B cell (primary cell): ENCODE data around the gene ALOX12. TPM values are rescaled to one million over a fixed set of nuclear protein-coding genes. Genes with fewer than 3 reads are reported as not detected.

Source experiments
- ATAC-seq: fragments of 200-7000 bp; cut with Tn5 transposase; one replicate; pipeline ENCODE4 v1.10.0; 2021; ENCODE audit warnings: low read depth, mild to moderate bottlenecking, moderate number of reproducible peaks, moderate library complexity
- CTCF ChIA-PET: fragments of 350-600 bp; sonication (Branson Sonifier 250); formaldehyde crosslinking; loops from one replicate; lab custom pipeline; 2021; ENCODE audit warnings: antibody characterized with exemption, inconsistent platforms; lab: Charles Lee
- POLR2A ChIA-PET: fragments of 350-600 bp; sonication (Branson Sonifier 250); formaldehyde crosslinking; loops from one replicate; lab custom pipeline; 2021; ENCODE audit warnings: antibody characterized with exemption; lab: Charles Lee
- DNase-seq: peaks from one replicate; pipeline ENCODE4 v3.0.0; 2013
- H2AFZ ChIP-seq: 2 replicates; pipeline ENCODE4 v1.6.1; 2012; ENCODE audit warnings: mild to moderate bottlenecking, low read depth, low read length; ENCODE audit not compliant: insufficient read depth, poor library complexity, severe bottlenecking
- H3K27ac ChIP-seq, 2 donors: 1 replicate in 1 of 2; 2 replicates in 1 of 2; pipeline ENCODE4 v1.5.1; 2012 to 2013; ENCODE audit warnings: low read length in 2 of 2, mild to moderate bottlenecking in 2 of 2, moderate library complexity in 1 of 2
- H3K27me3 ChIP-seq, 4 experiments: fragments of 200-600 bp in 1 of 4; sonication (generic) in 1 of 4; replicated peaks in 1 of 4; 1 replicate in 2 of 4; 2 replicates in 2 of 4; pipeline versions ENCODE4 v1.6.1 to v1.7.0; 2013 to 2016; ENCODE audit warnings: low read length in 3 of 4, mild to moderate bottlenecking in 2 of 4, mixed read lengths in 1 of 4, moderate library complexity in 1 of 4; ENCODE audit not compliant: insufficient read depth in 4 of 4, control insufficient read depth in 3 of 4; ENCODE audit errors: control extremely low read depth in 1 of 4
- H3K36me3 ChIP-seq, 2 experiments: replicated peaks in 1 of 2; 1 replicate in 1 of 2; 2 replicates in 1 of 2; pipeline versions ENCODE4 v1.6.1 to v1.7.1; 2013; ENCODE audit warnings: low read length in 1 of 2; ENCODE audit not compliant: insufficient read depth in 2 of 2, control insufficient read depth in 1 of 2; ENCODE audit errors: control extremely low read depth in 1 of 2, extremely low read depth in 1 of 2
- H3K4me1 ChIP-seq, 2 donors: fragments of 200-600 bp in 1 of 2; sonication (generic) in 1 of 2; 1 replicate in 1 of 2; 2 replicates in 1 of 2; pipeline versions ENCODE4 v1.5.1 to v1.6.1; 2013 to 2017; ENCODE audit warnings: low read length in 2 of 2; ENCODE audit not compliant: control insufficient read depth in 2 of 2, insufficient read depth in 2 of 2
- H3K4me2 ChIP-seq: replicated peaks from 2 replicates; pipeline ENCODE3; 2012; ENCODE audit warnings: mild to moderate bottlenecking, low read depth, low read length; ENCODE audit not compliant: poor library complexity, severe bottlenecking
- H3K4me3 ChIP-seq, 5 experiments: fragments of 200-600 bp in 1 of 5; sonication (generic) in 1 of 5; 1 replicate in 3 of 5; 2 replicates in 2 of 5; pipeline versions ENCODE4 v1.5.1 to v1.7.0; 2011 to 2016; ENCODE audit warnings: low read length in 4 of 5, mild to moderate bottlenecking in 4 of 5, low read depth in 2 of 5, control low read depth in 1 of 5, moderate library complexity in 1 of 5; ENCODE audit not compliant: insufficient read depth in 1 of 5; ENCODE audit errors: control extremely low read depth in 1 of 5, extremely low read depth in 1 of 5
- H3K79me2 ChIP-seq: fragments of 200-600 bp; sonication (generic); one replicate; pipeline ENCODE4 v1.6.0; 2016; ENCODE audit warnings: low read length; ENCODE audit not compliant: control insufficient read depth, insufficient read depth
- H3K9ac ChIP-seq: fragments of 200-600 bp; sonication (generic); 2 replicates; pipeline ENCODE4 v1.6.1; 2017; ENCODE audit warnings: mild to moderate bottlenecking, low read length, moderate library complexity
- H3K9me3 ChIP-seq, 3 donors: one replicate each; pipeline versions ENCODE4 v1.6.1 to v1.7.1; 2013; ENCODE audit warnings: low read length in 2 of 3; ENCODE audit not compliant: control insufficient read depth in 2 of 3, insufficient read depth in 1 of 3; ENCODE audit errors: control extremely low read depth in 1 of 3
- H4K20me1 ChIP-seq: 2 replicates; pipeline ENCODE4 v1.6.0; 2012; ENCODE audit warnings: mild to moderate bottlenecking, low read length; ENCODE audit not compliant: insufficient read depth, control insufficient read depth, poor library complexity, severe bottlenecking
- H3K27ac Mint-ChIP-seq: one replicate; pipeline ENCODE4 v1.8.0; 2021; ENCODE audit warnings: mixed read lengths
- H3K27me3 Mint-ChIP-seq: one replicate; pipeline ENCODE4 v1.8.0; 2021; ENCODE audit warnings: mixed read lengths
- H3K4me1 Mint-ChIP-seq: one replicate; pipeline ENCODE4 v1.8.0; 2021; ENCODE audit warnings: mixed read lengths
- H3K4me3 Mint-ChIP-seq: one replicate; pipeline ENCODE4 v1.8.0; 2021; ENCODE audit warnings: mixed read lengths
- H3K9me3 Mint-ChIP-seq: one replicate; pipeline ENCODE4 v1.8.0; 2022; ENCODE audit warnings: mixed read lengths; ENCODE audit not compliant: insufficient read depth
- CTCF ChIP-seq: fragments of 200-600 bp; IDR thresholded peaks from one replicate; pipeline ENCODE4 v1.8.0; 2022; ENCODE audit warnings: antibody characterized with exemption, mild to moderate bottlenecking
- EZH2 ChIP-seq: IDR thresholded peaks from 2 replicates; pipeline ENCODE4 v1.6.1; 2012; ENCODE audit warnings: borderline replicate concordance, low read depth, mild to moderate bottlenecking, moderate library complexity, low read length; ENCODE audit not compliant: insufficient read depth, poor library complexity, severe bottlenecking
- WGBS: methylation state at CpG from one replicate; pipeline ENCODE4 v1.1.5; 2013; ENCODE audit warnings: missing lambda C conversion rate; ENCODE audit not compliant: insufficient coverage; 5-methylcytosine and 5-hydroxymethylcytosine counted together
- intact Hi-C: fragments of 100-400 bp; cut with micrococcal nuclease; formaldehyde crosslinking; loops from one replicate; pipeline ENCODE4 v1.10.0; 2022
- polyA plus RNA-seq: library from polyadenylated mRNA; depleted of rRNA; stranded (reverse); fragments of >200 nt; gene quantifications from 2 replicates; pipeline ENCODE4 v1.2.3, GENCODE V29; 2012
- total RNA-seq, 2 donors: library from RNA; stranded (reverse); fragments of 120-200 nt in 1 of 2; gene quantifications; 1 replicate in 1 of 2; 2 replicates in 1 of 2; pipeline versions ENCODE4 v1.2.3 to v1.2.4, GENCODE V29; 2013 to 2022

The ALOX12 gene
- total and polyA plus RNA-seq, 2 donors (not counting 1 experiment from before 2014, with no cell fraction given) = 0.07 TPM; not detected in 1

DNA sequence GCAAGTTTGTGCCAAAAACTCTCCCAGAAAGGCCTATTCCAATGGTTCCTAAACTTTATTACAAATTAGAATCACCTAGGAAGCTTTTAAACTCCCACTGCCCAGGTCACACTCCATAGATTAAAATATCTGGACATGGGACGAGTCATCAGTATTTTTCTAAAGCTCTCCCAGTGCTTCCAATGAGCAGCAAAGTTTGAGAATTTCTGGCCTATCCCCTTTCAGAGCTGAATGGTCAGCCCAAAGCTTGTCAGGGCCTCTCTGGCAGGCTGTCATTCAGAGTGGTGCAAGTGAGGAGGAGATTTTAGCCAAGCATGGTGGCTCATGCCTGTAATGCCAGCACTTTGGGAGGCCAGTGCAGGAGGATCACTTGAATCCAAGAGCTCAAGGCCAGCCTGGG, 29.4 kb downstream of the ALOX12 start:
- Histone ChIP-seq H4K20me1 (no peaks in the 10 kb centered on the region), H3K36me3 (no peaks in the 10 kb centered on the region), H3K9me3 (peaks cover 0 to 17% (median 0%) of the 10 kb centered on the region in 3 donors), H3K4me1 (peaks cover 31 to 36% of the 10 kb centered on the region in 2 donors), H3K27ac (no peak overlapping the region), H3K9ac (no peak overlapping the region), H3K27me3 (no peaks in the 10 kb centered on the region), H3K79me2 (no peaks in the 10 kb centered on the region), H2AFZ (no peak overlapping the region), H3K4me3 (no peak overlapping the region), H3K4me2 (no peak overlapping the region)
- POLR2A ChIA-PET = interaction anchor here (0.5 to 3.0 kb wide), 3 partner anchors 9 to 31 kb away, joined by 4 to 26 read pairs (median 6); partner anchors contain the start of gene SLC16A13
- ATAC-seq (no peak), DNase-seq (no peak)
- H3K4me3 Mint-ChIP-seq = no peak overlapping the region
- peaks cover 43% of the 10 kb centered on the region for H3K4me1 Mint-ChIP-seq
- no peaks in the 10 kb centered on the region for H3K9me3 Mint-ChIP-seq
- WGBS = 100% methylated on average over 1 of the region's 1 CpG
- no peak overlapping the region for H3K27ac Mint-ChIP-seq
- intact Hi-C loops = no loop called here
- CTCF ChIA-PET = interaction anchor here (0.5 to 7.2 kb wide), 9 partner anchors 9 to 555 kb away, joined by 3 to 66 read pairs (median 4); partner anchors contain the start of gene SLC16A13
- H3K27me3 Mint-ChIP-seq = no peaks in the 10 kb centered on the region
- TF ChIP-seq CTCF = no peak
- no peak for TF ChIP-seq EZH2

DNA sequence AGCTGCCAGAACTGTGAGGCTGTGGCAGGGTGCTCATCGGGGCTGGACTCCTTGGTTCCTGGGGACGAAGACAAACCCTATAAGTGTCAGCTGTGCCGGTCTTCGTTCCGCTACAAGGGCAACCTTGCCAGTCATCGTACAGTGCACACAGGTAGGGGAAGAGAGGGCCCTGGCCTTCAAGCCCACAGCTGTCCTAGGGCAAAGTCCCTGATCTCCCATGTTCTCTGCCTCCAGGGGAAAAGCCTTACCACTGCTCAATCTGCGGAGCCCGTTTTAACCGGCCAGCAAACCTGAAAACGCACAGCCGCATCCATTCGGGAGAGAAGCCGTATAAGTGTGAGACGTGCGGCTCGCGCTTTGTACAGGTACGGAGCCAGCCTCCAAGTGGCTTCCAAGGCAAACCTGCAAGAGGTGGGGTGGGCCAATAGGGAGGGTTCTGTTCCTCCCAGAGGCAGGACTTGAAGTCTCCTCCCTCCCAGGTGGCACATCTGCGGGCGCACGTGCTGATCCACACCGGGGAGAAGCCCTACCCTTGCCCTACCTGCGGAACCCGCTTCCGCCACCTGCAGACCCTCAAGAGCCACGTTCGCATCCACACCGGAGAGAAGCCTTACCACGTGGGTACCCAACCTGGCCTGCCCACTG, 30.7 kb downstream of the ALOX12 start:
- Mint-ChIP-seq H3K4me3 (no peak overlapping the region), H3K9me3 (no peaks in the 10 kb centered on the region), H3K4me1 (peaks cover 42% of the 10 kb centered on the region), H3K27me3 (no peaks in the 10 kb centered on the region), H3K27ac (no peak overlapping the region)
- intact Hi-C loops = no loop called here
- H2AFZ ChIP-seq = no peak overlapping the region
- ChIA-PET POLR2A (interaction anchor here (0.6 kb wide), 1 partner anchor 227 kb away, joined by 7 read pairs; no protein-coding TSS in a partner anchor), CTCF (interaction anchor here (1.8 kb wide), 1 partner anchor 19 kb away, joined by 6 read pairs; no protein-coding TSS in a partner anchor)
- no peaks in the 10 kb centered on the region for H4K20me1 ChIP-seq
- ATAC-seq = no peak
- H3K9ac ChIP-seq = no peak overlapping the region
- 95% methylated on average over 28 of the region's 29 CpGs for WGBS
- H3K4me3 ChIP-seq = no peak overlapping the region
- no peaks in the 10 kb centered on the region for H3K27me3 ChIP-seq
- DNase-seq = no peak
- peaks cover 0 to 17% (median 0%) of the 10 kb centered on the region in 3 donors for H3K9me3 ChIP-seq
- peaks cover 5% of the 10 kb centered on the region for H3K79me2 ChIP-seq
- TF ChIP-seq CTCF (no peak), EZH2 (no peak)
- H3K27ac ChIP-seq = no peak overlapping the region
- H3K36me3 ChIP-seq = no peaks in the 10 kb centered on the region
- H3K4me2 ChIP-seq = no peak overlapping the region
- H3K4me1 ChIP-seq = peaks cover 31 to 35% of the 10 kb centered on the region in 2 donors
